Measurements from ENCODE around the gene HPCAL1. TPM values are rescaled to one million over a fixed set of nuclear protein-coding genes. Genes with fewer than 3 reads are reported as not detected.

Gene HPCAL1
- total and polyA plus RNA-seq, 2 donors = 10.0 to 36.3 TPM

DNA sequence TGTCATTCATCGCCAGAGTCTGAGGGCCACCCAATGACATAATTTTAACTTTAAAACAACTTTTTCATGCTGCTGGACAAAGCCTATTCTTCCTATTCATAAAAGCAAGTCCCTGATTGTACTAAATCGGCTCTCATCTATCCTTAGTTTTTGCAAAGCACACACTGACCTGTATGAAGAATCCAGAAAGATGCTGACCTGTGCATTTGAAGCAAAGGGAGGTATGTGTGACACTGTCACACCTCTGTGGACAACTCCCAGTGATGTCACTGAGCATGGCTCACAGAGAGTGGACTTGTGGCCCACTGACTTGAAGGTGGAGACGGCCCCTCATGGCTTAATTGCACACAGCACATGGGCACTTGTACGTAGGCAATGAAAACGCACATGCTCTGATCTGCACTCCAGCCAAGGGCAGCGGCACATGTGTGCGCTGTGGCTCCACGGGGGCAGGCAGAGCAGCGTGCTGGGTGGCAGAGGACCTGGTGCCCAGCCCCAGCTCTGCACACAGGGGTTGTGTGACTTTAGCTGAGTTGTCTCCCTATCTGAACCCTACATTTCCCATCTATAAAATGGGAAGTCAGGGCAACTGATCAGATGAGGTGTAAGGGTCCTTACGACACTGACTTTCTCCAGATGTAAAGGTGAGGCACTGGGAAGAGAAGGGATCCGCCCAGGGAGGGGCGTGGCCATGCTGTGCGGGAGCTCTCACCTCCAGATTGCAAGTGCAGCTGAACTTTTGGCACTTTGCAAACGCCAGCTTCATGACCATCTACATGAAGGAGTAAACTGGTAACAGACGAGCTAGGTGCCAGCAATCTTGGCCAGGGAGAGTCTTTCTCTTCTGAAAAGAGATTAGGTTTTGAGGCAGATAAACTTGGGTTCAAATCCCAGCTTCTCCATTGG lies 159.7 kb downstream of the HPCAL1 start:
- Histone ChIP-seq H3K4me3 (ENCODE audit: low read depth, low read length) (no peak overlapping the region), H3K4me1 (ENCODE audit: insufficient read depth) (no peaks in the 10 kb centered on the region), H3K27ac (ENCODE audit: low read depth) (no peak overlapping the region), H3K36me3 (ENCODE audit: insufficient read depth) (no peaks in the 10 kb centered on the region)
- no peak for DNase-seq (ENCODE audit: extremely low spot score)
- WGBS = 61% methylated on average over 15 of the region's 15 CpGs

DNA sequence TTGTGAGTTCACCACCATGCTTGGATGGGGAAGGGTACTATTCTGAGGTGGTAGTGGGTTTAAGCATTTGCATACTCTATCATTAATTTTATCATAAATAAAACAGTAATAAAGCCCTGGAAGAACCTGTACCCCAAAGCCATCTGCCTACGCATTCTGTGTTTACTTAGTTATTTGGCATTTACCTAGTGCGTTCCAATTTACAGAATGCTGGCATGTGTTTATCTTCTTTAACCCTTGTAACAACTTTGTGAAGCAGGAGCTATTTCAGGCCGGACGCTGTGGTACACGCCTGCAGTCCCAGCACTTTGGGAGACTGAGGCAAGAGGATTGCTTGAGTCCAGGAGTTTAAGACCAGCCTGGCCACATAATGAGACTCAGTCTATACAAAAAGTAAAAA lies 163.2 kb downstream of the HPCAL1 start:
- H3K36me3 ChIP-seq (ENCODE audit: insufficient read depth) = no peaks in the 10 kb centered on the region
- WGBS = 79% methylated on average over 5 of the region's 5 CpGs
- H3K4me3 ChIP-seq (ENCODE audit: low read depth, low read length) = no peak overlapping the region
- H3K27ac ChIP-seq (ENCODE audit: low read depth) = no peak overlapping the region
- DNase-seq (ENCODE audit: extremely low spot score) = no peak
- H3K4me1 ChIP-seq (ENCODE audit: insufficient read depth) = no peaks in the 10 kb centered on the region

GRCh38 chr2:10466801-10467200 lies 164.1 kb downstream of the HPCAL1 start:
- no peak for DNase-seq (ENCODE audit: extremely low spot score)
- H3K4me3 ChIP-seq (ENCODE audit: low read depth, low read length) = no peak overlapping the region
- no peaks in the 10 kb centered on the region for H3K36me3 ChIP-seq (ENCODE audit: insufficient read depth)
- no peaks in the 10 kb centered on the region for H3K4me1 ChIP-seq (ENCODE audit: insufficient read depth)
- H3K27ac ChIP-seq (ENCODE audit: low read depth) = no peak overlapping the region
- WGBS = 81% methylated on average over 11 of the region's 11 CpGs

GRCh38 chr2:10467401-10467800 lies 164.7 kb downstream of the HPCAL1 start:
- DNase-seq (ENCODE audit: extremely low spot score) = no peak
- no peak overlapping the region for H3K27ac ChIP-seq (ENCODE audit: low read depth)
- WGBS = 71% methylated on average over 15 of the region's 15 CpGs
- no peaks in the 10 kb centered on the region for H3K4me1 ChIP-seq (ENCODE audit: insufficient read depth)
- no peaks in the 10 kb centered on the region for H3K36me3 ChIP-seq (ENCODE audit: insufficient read depth)
- H3K4me3 ChIP-seq (ENCODE audit: low read depth, low read length) = no peak overlapping the region

GRCh38 chr2:10469301-10469700 lies 166.6 kb downstream of the HPCAL1 start:
- DNase-seq (ENCODE audit: extremely low spot score) = no peak
- 89% methylated on average over 4 of the region's 4 CpGs for WGBS
- no peaks in the 10 kb centered on the region for H3K36me3 ChIP-seq (ENCODE audit: insufficient read depth)
- no peak overlapping the region for H3K27ac ChIP-seq (ENCODE audit: low read depth)
- H3K4me3 ChIP-seq (ENCODE audit: low read depth, low read length) = no peak overlapping the region
- no peaks in the 10 kb centered on the region for H3K4me1 ChIP-seq (ENCODE audit: insufficient read depth)

DNA sequence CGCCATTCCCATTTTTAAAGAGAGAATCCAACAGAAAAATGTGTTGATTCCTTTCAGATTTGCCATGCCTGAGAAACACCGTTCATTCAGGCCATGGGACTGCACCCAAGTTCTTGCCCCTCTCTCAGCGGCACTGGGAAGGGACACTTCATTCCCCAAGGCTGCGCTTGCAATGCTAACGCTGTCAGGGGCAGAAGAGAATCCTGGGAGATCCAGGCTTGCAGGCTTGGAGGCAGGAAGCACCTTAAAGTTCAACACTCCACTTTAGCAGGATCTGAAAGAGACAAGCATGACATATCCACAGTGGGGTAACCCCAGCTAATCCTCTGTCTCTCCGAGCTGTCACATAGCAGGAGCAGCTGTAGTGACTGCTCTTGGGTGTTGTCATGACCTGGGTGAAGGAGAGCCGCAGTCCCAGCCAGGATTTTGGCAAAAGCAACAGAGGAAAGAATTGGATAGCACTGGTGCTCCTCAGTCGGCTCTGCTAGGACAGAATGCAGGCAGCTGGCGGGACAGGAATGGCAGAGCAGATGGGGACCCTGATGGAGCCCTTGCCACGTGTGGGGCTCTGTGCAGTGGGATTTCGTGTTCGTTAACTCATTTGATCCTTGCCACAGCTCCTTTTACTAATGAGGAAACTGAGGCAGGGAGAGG lies 167.4 kb downstream of the HPCAL1 start:
- Histone ChIP-seq H3K36me3 (ENCODE audit: insufficient read depth) (no peaks in the 10 kb centered on the region), H3K4me1 (ENCODE audit: insufficient read depth) (no peaks in the 10 kb centered on the region), H3K4me3 (ENCODE audit: low read depth, low read length) (no peak overlapping the region), H3K27ac (ENCODE audit: low read depth) (no peak overlapping the region)
- WGBS = 77% methylated on average over 12 of the region's 12 CpGs
- no peak for DNase-seq (ENCODE audit: extremely low spot score)

- WGBS = 75% methylated on average over 15 of the region's 15 CpGs
- Histone ChIP-seq H3K4me3 (ENCODE audit: low read depth, low read length) (no peak overlapping the region), H3K27ac (ENCODE audit: low read depth) (no peak overlapping the region), H3K4me1 (ENCODE audit: insufficient read depth) (no peaks in the 10 kb centered on the region), H3K36me3 (ENCODE audit: insufficient read depth) (no peaks in the 10 kb centered on the region)
- DNase-seq (ENCODE audit: extremely low spot score) = no peak
These were observed 168.4 kb downstream of the HPCAL1 start for GRCh38 chr2:10471046-10471571.

GRCh38 chr2:10471955-10472354 lies 169.3 kb downstream of the HPCAL1 start:
- H3K36me3 ChIP-seq (ENCODE audit: insufficient read depth) = no peaks in the 10 kb centered on the region
- H3K4me1 ChIP-seq (ENCODE audit: insufficient read depth) = no peaks in the 10 kb centered on the region
- no peak overlapping the region for H3K4me3 ChIP-seq (ENCODE audit: low read depth, low read length)
- no peak for DNase-seq (ENCODE audit: extremely low spot score)
- H3K27ac ChIP-seq (ENCODE audit: low read depth) = no peak overlapping the region
- 84% methylated on average over 2 of the region's 2 CpGs for WGBS

DNA sequence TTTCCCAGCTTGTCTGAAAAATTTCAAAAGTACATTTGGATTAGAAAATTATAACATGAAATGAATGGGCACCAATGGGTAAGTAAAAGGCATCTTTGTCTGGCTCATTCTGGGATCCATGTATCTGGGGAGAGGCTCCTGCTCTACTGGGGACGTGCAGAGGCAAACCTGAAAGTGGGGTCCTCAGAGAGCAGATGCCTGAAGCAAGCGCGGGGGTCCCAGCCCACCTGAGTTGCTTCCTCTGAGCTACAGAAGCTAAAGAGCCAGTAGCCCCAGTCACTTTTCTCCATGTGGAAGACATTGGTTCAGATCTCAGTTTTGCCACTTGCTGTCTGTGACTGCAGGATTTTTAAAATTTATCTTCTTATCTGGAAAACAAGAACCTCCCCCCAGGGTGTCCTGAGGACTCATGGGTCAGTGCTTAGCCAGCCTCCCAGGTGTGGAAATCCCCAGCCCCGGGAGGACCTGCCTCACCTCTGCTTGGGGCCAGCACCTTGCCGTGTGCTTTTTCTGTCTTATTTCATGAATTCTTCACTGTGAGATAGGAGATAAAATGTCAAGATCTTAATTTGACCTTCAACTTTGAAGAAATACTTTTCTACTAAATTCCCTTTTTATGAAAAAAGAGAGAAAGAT lies 170.5 kb downstream of the HPCAL1 start:
- H3K36me3 ChIP-seq (ENCODE audit: insufficient read depth) = no peaks in the 10 kb centered on the region
- no peak overlapping the region for H3K27ac ChIP-seq (ENCODE audit: low read depth)
- H3K4me3 ChIP-seq (ENCODE audit: low read depth, low read length) = no peak overlapping the region
- no peaks in the 10 kb centered on the region for H3K4me1 ChIP-seq (ENCODE audit: insufficient read depth)
- no peak for DNase-seq (ENCODE audit: extremely low spot score)
- 82% methylated on average over 5 of the region's 5 CpGs for WGBS

DNA sequence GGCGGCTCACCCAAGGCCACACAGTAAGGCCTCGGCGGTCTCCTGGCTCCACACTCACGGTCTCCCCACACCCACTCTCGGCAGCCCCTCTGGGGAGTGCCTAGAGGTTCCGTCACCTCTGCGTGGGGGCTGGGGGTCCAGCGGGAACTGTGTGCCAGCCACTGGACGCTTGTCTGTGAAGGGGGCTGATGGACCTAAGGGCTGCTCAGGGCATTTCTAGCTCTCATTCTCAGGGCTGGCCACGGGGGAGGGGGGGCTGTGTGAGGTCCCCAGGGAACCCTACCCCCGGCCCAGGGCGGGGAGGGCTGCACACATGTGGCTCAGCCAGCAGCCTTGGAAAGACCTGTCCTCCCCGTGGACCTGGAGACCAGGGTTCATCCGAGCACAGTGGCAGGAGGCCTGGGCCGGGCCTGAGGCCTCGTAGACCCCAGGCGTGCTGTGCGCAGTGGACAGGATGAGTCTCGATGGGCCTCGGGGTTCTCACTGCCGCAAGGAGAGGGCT lies 172.6 kb downstream of the HPCAL1 start:
- H3K36me3 ChIP-seq (ENCODE audit: insufficient read depth) = no peaks in the 10 kb centered on the region
- no peaks in the 10 kb centered on the region for H3K4me1 ChIP-seq (ENCODE audit: insufficient read depth)
- 91% methylated on average over 21 of the region's 21 CpGs for WGBS
- H3K4me3 ChIP-seq (ENCODE audit: low read depth, low read length) = no peak overlapping the region
- no peak overlapping the region for H3K27ac ChIP-seq (ENCODE audit: low read depth)
- DNase-seq (ENCODE audit: extremely low spot score) = no peak

- DNase-seq (ENCODE audit: extremely low spot score) = no peak
- Histone ChIP-seq H3K36me3 (ENCODE audit: insufficient read depth) (no peaks in the 10 kb centered on the region), H3K27ac (ENCODE audit: low read depth) (no peak overlapping the region), H3K4me1 (ENCODE audit: insufficient read depth) (no peaks in the 10 kb centered on the region), H3K4me3 (ENCODE audit: low read depth, low read length) (no peak overlapping the region)
- 86% methylated on average over 22 of the region's 22 CpGs for WGBS
These were observed 173.3 kb downstream of the HPCAL1 start for GRCh38 chr2:10475811-10476660.

DNA sequence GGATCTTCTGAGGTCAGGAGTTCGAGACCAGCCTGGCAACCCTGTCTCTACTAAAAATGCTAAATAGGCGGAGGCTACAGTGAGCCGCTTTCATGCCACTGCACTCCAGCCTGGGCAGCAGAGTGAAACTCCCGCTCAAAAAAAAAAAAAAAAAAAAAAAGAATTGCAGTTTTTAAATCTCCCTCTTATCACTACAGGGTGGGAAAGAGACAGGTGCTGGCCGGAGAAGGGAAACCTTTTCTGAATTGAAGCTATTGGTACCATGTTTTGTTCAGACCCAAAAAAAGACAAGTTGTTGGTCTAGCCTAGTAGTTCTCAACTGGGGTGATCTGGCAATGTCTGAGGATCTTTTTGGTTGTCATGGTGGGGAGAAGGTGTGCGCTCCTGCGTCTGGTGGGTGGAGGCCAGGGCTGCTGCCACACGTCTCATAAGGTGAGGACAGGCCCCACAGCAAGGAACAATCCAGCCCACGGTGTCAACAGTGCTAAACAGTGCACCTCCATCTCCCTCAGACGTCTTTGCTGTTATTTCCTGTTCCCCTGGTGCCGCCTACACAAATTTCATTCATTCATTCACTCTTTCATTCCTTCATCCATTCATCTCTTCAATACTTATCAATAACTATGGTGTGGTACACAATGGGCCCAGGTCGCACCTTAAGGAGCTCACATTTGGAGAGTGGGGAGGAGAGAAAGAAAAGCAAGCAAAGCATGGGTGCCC lies 174.2 kb downstream of the HPCAL1 start:
- Histone ChIP-seq H3K4me3 (ENCODE audit: low read depth, low read length) (no peak overlapping the region), H3K36me3 (ENCODE audit: insufficient read depth) (no peaks in the 10 kb centered on the region), H3K4me1 (ENCODE audit: insufficient read depth) (no peaks in the 10 kb centered on the region), H3K27ac (ENCODE audit: low read depth) (no peak overlapping the region)
- no peak for DNase-seq (ENCODE audit: extremely low spot score)
- 89% methylated on average over 12 of the region's 12 CpGs for WGBS
